ENCODE data around the gene TRAF3.

Gene TRAF3

DNA sequence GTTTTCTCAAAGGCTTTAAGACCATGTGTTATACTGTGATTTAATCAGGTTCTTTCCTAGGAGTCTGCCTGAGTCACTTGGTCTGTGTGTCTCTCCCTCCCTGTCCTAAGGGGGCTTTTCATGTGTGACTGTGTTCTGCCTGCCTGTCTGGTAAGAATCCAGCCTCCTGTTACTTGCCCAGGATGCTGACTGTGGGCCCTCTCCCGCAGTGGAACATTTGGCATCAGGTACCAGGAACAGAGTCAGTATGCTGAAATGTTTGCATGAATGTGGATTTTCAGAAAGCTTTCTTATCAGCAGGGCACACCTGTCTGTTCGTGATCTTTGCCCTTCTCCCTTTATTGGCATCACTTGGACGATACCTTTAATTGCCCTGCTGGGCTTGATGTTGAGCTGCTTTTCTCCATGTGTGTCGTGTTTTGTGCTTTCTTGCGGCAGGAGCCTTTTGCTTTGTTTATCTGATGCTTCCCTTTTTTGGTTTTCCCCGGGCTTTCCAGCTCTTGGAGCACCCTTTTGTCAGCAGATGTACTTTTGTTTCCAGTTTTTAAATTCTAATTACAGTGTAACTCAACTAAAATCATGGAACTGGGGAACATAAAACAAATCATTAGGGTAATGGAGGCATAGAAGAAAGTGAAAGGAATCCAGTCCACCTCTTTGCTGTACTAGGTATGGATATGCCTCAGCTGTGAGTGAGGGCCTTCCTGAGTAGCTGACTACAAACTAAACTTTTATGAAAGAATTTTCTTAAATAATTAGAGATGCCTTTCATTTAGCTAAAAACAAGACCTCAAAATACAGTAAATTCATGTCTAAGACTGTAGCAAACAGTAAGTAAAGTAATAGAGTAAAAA is 72.5 kb downstream of the TRAF3 start:
- Histone ChIP-seq H3K36me3 (ENCODE audit: low read length) (no peaks in the 10 kb centered on the region), H2AFZ (ENCODE audit: low read depth, low read length, severe bottlenecking) (no peak overlapping the region), H3K9me3 (ENCODE audit: insufficient read depth, low read length) (no peaks in the 10 kb centered on the region), H3K27ac (ENCODE audit: low read depth, low read length) (no peak overlapping the region), H3K27me3 (ENCODE audit: low read length) (no peaks in the 10 kb centered on the region), H3K4me3 (ENCODE audit: insufficient read depth, low read length, poor library complexity, severe bottlenecking) (no peak overlapping the region), H3K4me2 (ENCODE audit: low read depth, low read length, poor library complexity, severe bottlenecking) (no peak overlapping the region), H3K9ac (ENCODE audit: low read length) (no peak overlapping the region), H3K79me2 (ENCODE audit: insufficient read depth, low read length) (no peaks in the 10 kb centered on the region), H3K9me2 (replicated peaks; ENCODE audit: insufficient read depth, low read length) (no peaks in the 10 kb centered on the region), H3F3A (ENCODE audit: insufficient read depth) (no peaks in the 10 kb centered on the region), H4K20me1 (ENCODE audit: low read depth, low read length) (no peaks in the 10 kb centered on the region)
- TF ChIP-seq, protein P1, sequence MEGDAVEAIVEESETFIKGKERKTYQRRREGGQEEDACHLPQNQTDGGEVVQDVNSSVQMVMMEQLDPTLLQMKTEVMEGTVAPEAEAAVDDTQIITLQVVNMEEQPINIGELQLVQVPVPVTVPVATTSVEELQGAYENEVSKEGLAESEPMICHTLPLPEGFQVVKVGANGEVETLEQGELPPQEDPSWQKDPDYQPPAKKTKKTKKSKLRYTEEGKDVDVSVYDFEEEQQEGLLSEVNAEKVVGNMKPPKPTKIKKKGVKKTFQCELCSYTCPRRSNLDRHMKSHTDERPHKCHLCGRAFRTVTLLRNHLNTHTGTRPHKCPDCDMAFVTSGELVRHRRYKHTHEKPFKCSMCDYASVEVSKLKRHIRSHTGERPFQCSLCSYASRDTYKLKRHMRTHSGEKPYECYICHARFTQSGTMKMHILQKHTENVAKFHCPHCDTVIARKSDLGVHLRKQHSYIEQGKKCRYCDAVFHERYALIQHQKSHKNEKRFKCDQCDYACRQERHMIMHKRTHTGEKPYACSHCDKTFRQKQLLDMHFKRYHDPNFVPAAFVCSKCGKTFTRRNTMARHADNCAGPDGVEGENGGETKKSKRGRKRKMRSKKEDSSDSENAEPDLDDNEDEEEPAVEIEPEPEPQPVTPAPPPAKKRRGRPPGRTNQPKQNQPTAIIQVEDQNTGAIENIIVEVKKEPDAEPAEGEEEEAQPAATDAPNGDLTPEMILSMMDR (IDR thresholded peaks at IDR 0.05; ENCODE audit: insufficient read depth, low read length, poor library complexity, severe bottlenecking): no peak
- no peak for TF ChIP-seq EZH2phosphoT487 (conservative IDR thresholded peaks at IDR 0.05; ENCODE audit: low read length)

DNA sequence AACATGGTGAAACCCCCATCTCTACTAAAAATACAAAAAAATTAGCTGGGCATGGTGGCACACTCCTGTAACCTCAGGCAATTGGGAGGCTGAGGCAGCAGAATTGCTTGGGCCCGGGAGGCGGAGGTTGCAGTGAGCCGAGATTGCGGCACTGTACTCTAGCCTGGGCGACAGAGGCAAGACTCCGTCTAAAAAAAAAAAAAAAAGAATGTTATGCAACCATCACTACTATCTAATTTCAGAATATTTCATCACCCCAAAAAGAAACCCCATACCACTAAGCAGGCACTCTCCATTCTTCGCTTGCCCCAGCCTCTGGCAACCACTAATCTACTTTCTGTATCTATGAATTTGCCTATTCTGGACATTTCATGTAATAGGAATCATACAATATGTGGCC is 76.4 kb downstream of the TRAF3 start:
- Histone ChIP-seq H3K9me2 (replicated peaks; ENCODE audit: insufficient read depth, low read length) (no peaks in the 10 kb centered on the region), H3K36me3 (ENCODE audit: low read length) (no peaks in the 10 kb centered on the region), H3K9me3 (ENCODE audit: insufficient read depth, low read length) (no peaks in the 10 kb centered on the region), H3F3A (ENCODE audit: insufficient read depth) (no peaks in the 10 kb centered on the region), H3K79me2 (ENCODE audit: insufficient read depth, low read length) (no peaks in the 10 kb centered on the region), H4K20me1 (ENCODE audit: low read depth, low read length) (no peaks in the 10 kb centered on the region), H2AFZ (ENCODE audit: low read depth, low read length, severe bottlenecking) (no peak overlapping the region), H3K9ac (ENCODE audit: low read length) (no peak overlapping the region), H3K4me2 (ENCODE audit: low read depth, low read length, poor library complexity, severe bottlenecking) (no peak overlapping the region), H3K27ac (ENCODE audit: low read depth, low read length) (no peak overlapping the region), H3K4me3 (ENCODE audit: insufficient read depth, low read length, poor library complexity, severe bottlenecking) (no peak overlapping the region), H3K27me3 (ENCODE audit: low read length) (no peaks in the 10 kb centered on the region)
- no peak for TF ChIP-seq EZH2phosphoT487 (conservative IDR thresholded peaks at IDR 0.05; ENCODE audit: low read length)
- TF ChIP-seq, protein P1 (IDR thresholded peaks at IDR 0.05; ENCODE audit: insufficient read depth, low read length, poor library complexity, severe bottlenecking): no peak

DNA sequence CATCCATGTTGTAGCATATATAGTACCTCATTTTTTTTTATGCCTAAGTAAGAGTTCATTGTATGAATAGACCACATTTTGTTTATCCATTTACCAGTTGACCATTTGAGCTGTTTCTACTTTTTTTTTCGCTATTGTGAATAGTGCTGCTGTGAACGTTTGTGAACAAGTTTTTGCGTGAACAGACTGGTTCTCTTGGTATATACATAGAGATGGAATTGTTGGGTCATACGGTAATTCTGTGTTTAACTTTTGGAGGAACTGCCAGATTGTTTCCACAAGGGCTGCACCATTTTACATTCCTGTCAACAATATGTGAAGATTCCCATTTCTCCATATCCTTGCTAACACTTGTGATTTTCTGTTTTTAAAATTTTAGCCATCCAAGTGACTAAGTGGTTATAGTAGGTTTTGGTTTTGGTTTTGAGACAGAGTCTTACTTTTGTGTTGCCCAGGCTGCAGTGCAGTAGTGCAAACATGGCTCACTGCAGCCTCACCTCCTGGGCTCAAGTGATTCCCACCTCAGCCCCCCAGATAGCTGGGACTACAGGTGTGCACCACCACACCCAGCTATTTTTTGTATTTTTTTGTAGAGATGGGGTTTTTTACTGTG is 76.9 kb downstream of the TRAF3 start:
- no peaks in the 10 kb centered on the region for H4K20me1 ChIP-seq (ENCODE audit: low read depth, low read length)
- no peak overlapping the region for H3K27ac ChIP-seq (ENCODE audit: low read depth, low read length)
- H3F3A ChIP-seq (ENCODE audit: insufficient read depth): no peaks in the 10 kb centered on the region
- TF ChIP-seq, protein P1 (IDR thresholded peaks at IDR 0.05; ENCODE audit: insufficient read depth, low read length, poor library complexity, severe bottlenecking): no peak
- TF ChIP-seq EZH2phosphoT487 (conservative IDR thresholded peaks at IDR 0.05; ENCODE audit: low read length): no peak
- H3K36me3 ChIP-seq (ENCODE audit: low read length): no peaks in the 10 kb centered on the region
- no peaks in the 10 kb centered on the region for H3K9me2 ChIP-seq (replicated peaks; ENCODE audit: insufficient read depth, low read length)
- H3K27me3 ChIP-seq (ENCODE audit: low read length): no peaks in the 10 kb centered on the region
- no peaks in the 10 kb centered on the region for H3K79me2 ChIP-seq (ENCODE audit: insufficient read depth, low read length)
- no peaks in the 10 kb centered on the region for H3K9me3 ChIP-seq (ENCODE audit: insufficient read depth, low read length)
- H3K4me2 ChIP-seq (ENCODE audit: low read depth, low read length, poor library complexity, severe bottlenecking): no peak overlapping the region
- no peak overlapping the region for H3K9ac ChIP-seq (ENCODE audit: low read length)
- H2AFZ ChIP-seq (ENCODE audit: low read depth, low read length, severe bottlenecking): no peak overlapping the region
- no peak overlapping the region for H3K4me3 ChIP-seq (ENCODE audit: insufficient read depth, low read length, poor library complexity, severe bottlenecking)
